SK-N-MC (cell line): Measurements from ENCODE around the gene HSD11B2.

ENCODE experiments used
- EZH2 ChIP-seq: fragments of 200-600 bp; sonication (generic); IDR thresholded peaks from one replicate; pipeline ENCODE4 v1.6.1; 2017; ENCODE audit warnings: antibody characterized with exemption
- FOXP2 ChIP-seq: optimal IDR thresholded peaks from 2 replicates; pipeline ENCODE3; 2011; ENCODE audit warnings: mild to moderate bottlenecking, moderate library complexity; ENCODE audit not compliant: insufficient read depth; ENCODE audit errors: extremely low read length, control extremely low read depth
- POLR2AphosphoS5 ChIP-seq: IDR thresholded peaks from 2 replicates; pipeline ENCODE4 v1.6.1; 2012; ENCODE audit warnings: mild to moderate bottlenecking, low read depth, low read length, borderline replicate concordance

GRCh38 chr16:67407788-67408452, 23.0 kb upstream of the HSD11B2 start:
- no peak for TF ChIP-seq EZH2
- no peak for TF ChIP-seq POLR2AphosphoS5
- TF ChIP-seq FOXP2: no peak
